H1 (cell line): ENCODE measurements around the gene AQP2.

Experiments used
- CBX8 ChIP-seq: fragments of 300-800, 300-1000 bp; sonication (generic); IDR thresholded peaks from 2 replicates; pipeline ENCODE4 v1.7.1; 2016; ENCODE audit warnings: low read depth, low read length, borderline replicate concordance
- EGR1 ChIP-seq: IDR thresholded peaks from 2 replicates; pipeline ENCODE4 v1.6.1; 2011; ENCODE audit warnings: low read depth, low read length, borderline replicate concordance
- EP300 ChIP-seq, 2 experiments: IDR thresholded peaks; 1 replicate in 1 of 2; 2 replicates in 1 of 2; pipeline ENCODE4 v1.6.1; 2011 to 2012; ENCODE audit warnings: low read depth in 2 of 2, low read length in 2 of 2, mild to moderate bottlenecking in 2 of 2, borderline replicate concordance in 1 of 2, inconsistent platforms in 1 of 2, moderate library complexity in 1 of 2
- MAX ChIP-seq: IDR thresholded peaks from 2 replicates; pipeline ENCODE4 v1.6.1; 2012; ENCODE audit warnings: inconsistent platforms
- POLR2A ChIP-seq, 2 experiments: IDR thresholded peaks; 1 replicate in 1 of 2; 2 replicates in 1 of 2; pipeline ENCODE4 v1.6.1; 2011; ENCODE audit warnings: low read depth in 2 of 2, low read length in 2 of 2, mild to moderate bottlenecking in 2 of 2; ENCODE audit errors: control extremely low read depth in 1 of 2
- POLR2AphosphoS5 ChIP-seq: IDR thresholded peaks from 2 replicates; pipeline ENCODE4 v1.6.1; 2011; ENCODE audit warnings: low read depth, low read length
- POU5F1 ChIP-seq: IDR thresholded peaks from 2 replicates; pipeline ENCODE4 v1.6.1; 2011; ENCODE audit warnings: low read depth, mild to moderate bottlenecking, low read length, moderate library complexity
- RAD21 ChIP-seq, 2 experiments: IDR thresholded peaks in 1 of 2; conservative IDR thresholded peaks in 1 of 2; 2 replicates each; pipeline ENCODE4 v1.6.1; 2011; ENCODE audit warnings: low read depth in 2 of 2, low read length in 2 of 2, improper control_type of control experiment in 1 of 2, inconsistent platforms in 1 of 2, mild to moderate bottlenecking in 1 of 2, moderate library complexity in 1 of 2
- SP1 ChIP-seq: IDR thresholded peaks from 2 replicates; pipeline ENCODE4 v1.6.1; 2011; ENCODE audit warnings: low read depth, low read length
- SUZ12 ChIP-seq: fragments of 200-600 bp; sonication (generic); IDR thresholded peaks from 2 replicates; pipeline ENCODE4 v1.6.1; 2012; ENCODE audit warnings: mild to moderate bottlenecking, inconsistent platforms, low read length, moderate library complexity, mixed read lengths
- TBP ChIP-seq: IDR thresholded peaks from 2 replicates; pipeline ENCODE4 v1.6.1; 2011; ENCODE audit warnings: low read depth, low read length, improper control_type of control experiment
- TF ChIP-seq, protein P1 (sequence below), 3 experiments: IDR thresholded peaks; 1 replicate in 2 of 3; 2 replicates in 1 of 3; pipeline versions ENCODE4 v1.5.1 to v1.6.1; 2011; ENCODE audit warnings: low read length in 3 of 3, mild to moderate bottlenecking in 3 of 3, inconsistent platforms in 2 of 3, low read depth in 1 of 3, moderate library complexity in 1 of 3; ENCODE audit not compliant: insufficient read depth in 1 of 3; ENCODE audit errors: control extremely low read depth in 1 of 3

DNA sequence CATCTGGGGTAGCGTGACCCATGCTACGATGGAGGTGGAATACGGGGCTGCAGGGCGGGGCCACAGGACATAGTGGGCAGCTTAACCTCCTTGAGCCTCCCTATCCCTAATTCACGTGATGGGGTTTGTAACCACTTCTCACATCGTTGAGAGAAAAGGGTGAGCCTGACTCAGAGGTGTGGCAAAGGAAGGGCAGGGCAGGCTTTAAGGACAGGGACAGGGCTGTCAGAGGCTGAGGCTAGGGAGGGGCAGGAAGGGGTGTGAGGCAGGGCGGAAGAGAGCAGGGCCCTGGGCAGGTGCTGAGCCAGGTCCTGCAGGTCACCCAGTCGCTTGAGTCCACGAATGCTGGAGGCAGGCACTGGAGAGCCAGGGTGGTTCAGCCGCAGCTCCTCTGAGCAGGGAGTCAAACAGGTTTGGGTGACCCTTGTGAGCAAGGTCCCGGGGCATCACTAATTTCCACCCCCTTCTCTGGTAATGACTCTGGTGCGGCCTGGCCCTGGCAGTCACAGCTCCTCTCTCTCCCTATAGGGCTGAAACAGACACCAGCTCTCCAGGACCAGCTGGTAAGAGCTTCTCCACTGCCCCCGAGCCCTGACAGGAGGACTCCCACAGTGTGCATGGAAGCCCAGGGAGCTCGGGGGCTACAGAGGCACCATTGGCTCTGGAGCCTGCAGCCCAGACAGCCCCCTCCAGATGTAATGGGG lies 7.5 kb upstream of the AQP2 start:
- no peak for TF ChIP-seq CBX8
- TF ChIP-seq POLR2AphosphoS5, result no peak
- TF ChIP-seq, protein P1, sequence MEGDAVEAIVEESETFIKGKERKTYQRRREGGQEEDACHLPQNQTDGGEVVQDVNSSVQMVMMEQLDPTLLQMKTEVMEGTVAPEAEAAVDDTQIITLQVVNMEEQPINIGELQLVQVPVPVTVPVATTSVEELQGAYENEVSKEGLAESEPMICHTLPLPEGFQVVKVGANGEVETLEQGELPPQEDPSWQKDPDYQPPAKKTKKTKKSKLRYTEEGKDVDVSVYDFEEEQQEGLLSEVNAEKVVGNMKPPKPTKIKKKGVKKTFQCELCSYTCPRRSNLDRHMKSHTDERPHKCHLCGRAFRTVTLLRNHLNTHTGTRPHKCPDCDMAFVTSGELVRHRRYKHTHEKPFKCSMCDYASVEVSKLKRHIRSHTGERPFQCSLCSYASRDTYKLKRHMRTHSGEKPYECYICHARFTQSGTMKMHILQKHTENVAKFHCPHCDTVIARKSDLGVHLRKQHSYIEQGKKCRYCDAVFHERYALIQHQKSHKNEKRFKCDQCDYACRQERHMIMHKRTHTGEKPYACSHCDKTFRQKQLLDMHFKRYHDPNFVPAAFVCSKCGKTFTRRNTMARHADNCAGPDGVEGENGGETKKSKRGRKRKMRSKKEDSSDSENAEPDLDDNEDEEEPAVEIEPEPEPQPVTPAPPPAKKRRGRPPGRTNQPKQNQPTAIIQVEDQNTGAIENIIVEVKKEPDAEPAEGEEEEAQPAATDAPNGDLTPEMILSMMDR (IDR thresholded peaks at IDR 0.05; ENCODE audit: control extremely low read depth in 1 of 3, insufficient read depth in 1 of 3, low read depth in 1 of 3, low read length in 3 of 3), result no peak
- TF ChIP-seq POLR2A (IDR thresholded peaks at IDR 0.05; ENCODE audit: control extremely low read depth in 1 of 2, low read depth in 2 of 2, low read length in 2 of 2), result no peak
- no peak for TF ChIP-seq EP300 (IDR thresholded peaks at IDR 0.05; ENCODE audit: borderline replicate concordance in 1 of 2, low read depth in 2 of 2, low read length in 2 of 2)
- TF ChIP-seq EGR1, result no peak
- TF ChIP-seq TBP, result no peak
- TF ChIP-seq POU5F1, result no peak
- TF ChIP-seq SP1, result no peak
- no peak for TF ChIP-seq RAD21 (IDR thresholded peaks at IDR 0.05 in 1 of 2, conservative IDR thresholded peaks at IDR 0.05 in 1 of 2; ENCODE audit: low read depth in 2 of 2, low read length in 2 of 2)
- TF ChIP-seq MAX, result no peak
- no peak for TF ChIP-seq SUZ12
